SU-DHL-6 (cell line): ENCODE measurements around the gene MICAL3.

Source experiments
- H2AFZ ChIP-seq: fragments of 200-600 bp; sonication (generic); 2 replicates; pipeline ENCODE4 v1.6.1; 2014; ENCODE audit warnings: low read depth, mild to moderate bottlenecking, moderate library complexity, mixed read lengths, antibody characterized with exemption, low read length; ENCODE audit not compliant: severe bottlenecking
- H3F3A ChIP-seq: fragments of 200-600 bp; shearing (Covaris generic); 2 replicates; pipeline ENCODE4 v1.6.0; 2016; ENCODE audit warnings: antibody characterized with exemption, mild to moderate bottlenecking; ENCODE audit not compliant: insufficient read depth
- H3K27ac ChIP-seq: fragments of 200-600 bp; sonication (generic); 2 replicates; pipeline ENCODE4 v1.5.1; 2016; ENCODE audit warnings: low read depth, mild to moderate bottlenecking, low read length, moderate library complexity, mixed read lengths
- H3K27me3 ChIP-seq: fragments of 200-600 bp; sonication (generic), shearing (Covaris generic); 2 replicates; pipeline ENCODE4 v1.6.0; 2014; ENCODE audit warnings: mild to moderate bottlenecking, low read length
- H3K36me3 ChIP-seq: fragments of 200-600 bp; sonication (generic); 2 replicates; pipeline ENCODE4 v1.6.1; 2014; ENCODE audit warnings: mild to moderate bottlenecking, low read length, mixed read lengths
- H3K4me2 ChIP-seq: fragments of 300-600, 200-600 bp; shearing (Covaris generic), sonication (generic); 2 replicates; pipeline ENCODE4 v1.6.0; 2014; ENCODE audit warnings: low read length, low read depth, mild to moderate bottlenecking; ENCODE audit not compliant: poor library complexity, severe bottlenecking
- H3K4me3 ChIP-seq: fragments of 200-600 bp; sonication (generic); 2 replicates; pipeline ENCODE4 v1.5.1; 2014; ENCODE audit warnings: antibody characterized with exemption, low read length, mild to moderate bottlenecking, mixed read lengths; ENCODE audit not compliant: insufficient read depth, poor library complexity, severe bottlenecking
- H3K79me2 ChIP-seq: fragments of 200-600 bp; sonication (generic); 2 replicates; pipeline ENCODE4 v1.6.1; 2014; ENCODE audit warnings: mild to moderate bottlenecking, low read length, moderate library complexity; ENCODE audit not compliant: insufficient read depth
- H3K9ac ChIP-seq: fragments of 200-600 bp; sonication (generic); 2 replicates; pipeline ENCODE4 v1.7.0; 2014; ENCODE audit warnings: mild to moderate bottlenecking, low read length
- H3K9me2 ChIP-seq: fragments of 200-600 bp; sonication (generic); replicated peaks from 2 replicates; pipeline ENCODE4 v1.6.1; 2014; ENCODE audit warnings: low read length; ENCODE audit not compliant: insufficient read depth
- H3K9me3 ChIP-seq: fragments of 200-600 bp; sonication (generic); 2 replicates; pipeline ENCODE4 v1.6.1; 2014; ENCODE audit warnings: low read length, mixed read lengths; ENCODE audit not compliant: insufficient read depth
- H4K20me1 ChIP-seq: fragments of 200-600 bp; sonication (generic); 2 replicates; pipeline ENCODE4 v1.6.1; 2014; ENCODE audit warnings: low read depth, mild to moderate bottlenecking, antibody characterized with exemption, low read length, moderate library complexity, mixed read lengths
- CTCF ChIP-seq: fragments of 200-600 bp; sonication (generic); IDR thresholded peaks from one replicate; pipeline ENCODE4 v1.5.1; 2017; ENCODE audit warnings: antibody characterized with exemption, mild to moderate bottlenecking, low read length, moderate library complexity; ENCODE audit not compliant: insufficient read depth, poor library complexity, severe bottlenecking
- EZH2phosphoT487 ChIP-seq: fragments of 200-600 bp; sonication (generic), shearing (Covaris generic); conservative IDR thresholded peaks from 2 replicates; pipeline ENCODE4 v1.6.1; 2018; ENCODE audit warnings: mild to moderate bottlenecking, antibody characterized with exemption, low read length, moderate library complexity, mixed read lengths

Gene MICAL3

GRCh38 chr22:18000441-18001039, 23.8 kb downstream of the MICAL3 start:
- Histone ChIP-seq H3F3A (peaks cover 38% of the 10 kb centered on the region), H3K4me2 (peak overlapping the region; percentile 80), H2AFZ (no peak overlapping the region), H3K9me2 (no peaks in the 10 kb centered on the region), H3K27ac (peak overlapping the region; percentile 75), H3K9me3 (no peaks in the 10 kb centered on the region), H3K79me2 (peaks cover 36% of the 10 kb centered on the region), H4K20me1 (no peaks in the 10 kb centered on the region), H3K9ac (peak overlapping the region; percentile 78), H3K4me3 (peak overlapping the region; percentile 67), H3K27me3 (no peaks in the 10 kb centered on the region), H3K36me3 (no peaks in the 10 kb centered on the region)
- no peak for TF ChIP-seq EZH2phosphoT487
- TF ChIP-seq CTCF = no peak

- Histone ChIP-seq H3K79me2 (peaks cover 36% of the 10 kb centered on the region), H3K27me3 (no peaks in the 10 kb centered on the region), H3K9me3 (no peaks in the 10 kb centered on the region), H3F3A (peaks cover 40% of the 10 kb centered on the region), H3K9me2 (no peaks in the 10 kb centered on the region), H2AFZ (no peak overlapping the region), H3K4me2 (peak overlapping the region; percentile 80), H3K9ac (peak overlapping the region; percentile 78), H4K20me1 (no peaks in the 10 kb centered on the region), H3K27ac (peak overlapping the region; percentile 75), H3K4me3 (peak overlapping the region; percentile 67), H3K36me3 (no peaks in the 10 kb centered on the region)
- TF ChIP-seq CTCF (no peak), EZH2phosphoT487 (no peak)
These were observed 24.5 kb downstream of the MICAL3 start for GRCh38 chr22:17999851-18000250.

- H3K27ac ChIP-seq = peak overlapping the region; percentile 23; the same call in 1 of the 2 replicates
- H2AFZ ChIP-seq = no peak overlapping the region
- H3K9me2 ChIP-seq = no peaks in the 10 kb centered on the region
- peak overlapping the region; percentile 80 for H3K4me2 ChIP-seq
- H3K79me2 ChIP-seq = peaks cover 43% of the 10 kb centered on the region
- H3K9ac ChIP-seq = peak overlapping the region; percentile 78; the same call in 1 of the 2 replicates
- no peaks in the 10 kb centered on the region for H3K27me3 ChIP-seq
- H3F3A ChIP-seq = peaks cover 46% of the 10 kb centered on the region
- no peaks in the 10 kb centered on the region for H4K20me1 ChIP-seq
- H3K9me3 ChIP-seq = no peaks in the 10 kb centered on the region
- no peak overlapping the region for H3K4me3 ChIP-seq
- TF ChIP-seq EZH2phosphoT487 (no peak), CTCF (no peak)
- no peaks in the 10 kb centered on the region for H3K36me3 ChIP-seq
These were observed 25.4 kb downstream of the MICAL3 start for GRCh38 chr22:17998913-17999312.
